ENCODE measurements around the gene TSPAN3. TPM values are rescaled to one million over a fixed set of nuclear protein-coding genes. Genes with fewer than 3 reads are reported as not detected.

TSPAN3 gene
- total RNA-seq, 1 experiment from 2014 or later: 84.9 TPM

GRCh38 chr15:77048135-77048876 is 22.6 kb downstream of the TSPAN3 start:
- no peak for DNase-seq (ENCODE audit: low spot score)
- no peaks in the 10 kb centered on the region for H3K9me3 Mint-ChIP-seq

GRCh38 chr15:77046704-77047412 is 24.1 kb downstream of the TSPAN3 start:
- Mint-ChIP-seq H3K4me3 (no peak overlapping the region), H3K36me3 (peaks cover 20% of the 10 kb centered on the region), H3K9me3 (no peaks in the 10 kb centered on the region), H3K27me3 (ENCODE audit: low read depth) (no peaks in the 10 kb centered on the region), H3K4me1 (no peaks in the 10 kb centered on the region), H3K27ac (no peak overlapping the region)
- DNase-seq (ENCODE audit: low spot score) (no peak), ATAC-seq (no peak)
- POLR2A ChIA-PET: no interaction called here
- CTCF ChIA-PET: interaction anchor here (1.7 to 2.5 kb wide), 3 partner anchors 12 to 496 kb away, joined by 7 to 14 read pairs (median 7); no protein-coding TSS in a partner anchor
- TF ChIP-seq ZNF423 (CRISPR knock-in tag; IDR thresholded peaks at IDR 0.05): no peak
- no peak for TF ChIP-seq EMX1 (CRISPR knock-in tag; IDR thresholded peaks at IDR 0.05)
- TF ChIP-seq ATF6 (CRISPR knock-in tag; IDR thresholded peaks at IDR 0.05): no peak
- TF ChIP-seq E2F4 (CRISPR knock-in tag; IDR thresholded peaks at IDR 0.05; ENCODE audit: borderline replicate concordance, low read depth): no peak
- no peak for TF ChIP-seq ZNF138 (CRISPR knock-in tag; conservative IDR thresholded peaks at IDR 0.05)

More at GRCh38 chr15:77048135-77048876, 22.6 kb downstream of the TSPAN3 start:
- no peak overlapping the region for H3K4me3 Mint-ChIP-seq
- ChIA-PET CTCF (no interaction called here), POLR2A (no interaction called here)
- no peak for ATAC-seq
- H3K27me3 Mint-ChIP-seq (ENCODE audit: low read depth): no peaks in the 10 kb centered on the region
- H3K27ac Mint-ChIP-seq: no peak overlapping the region
- peaks cover 28% of the 10 kb centered on the region for H3K36me3 Mint-ChIP-seq
- TF ChIP-seq CTCF (IDR thresholded peaks at IDR 0.05) (no peak), ZNF425 (CRISPR knock-in tag; conservative IDR thresholded peaks at IDR 0.05) (no peak), ERG (CRISPR knock-in tag; IDR thresholded peaks at IDR 0.05) (no peak), NR3C1 (CRISPR knock-in tag; conservative IDR thresholded peaks at IDR 0.05; ENCODE audit: low read depth) (no peak), ZBTB43 (CRISPR knock-in tag; IDR thresholded peaks at IDR 0.05) (no peak), TP53 (CRISPR knock-in tag; IDR thresholded peaks at IDR 0.05) (no peak), NFATC4 (CRISPR knock-in tag; IDR thresholded peaks at IDR 0.05) (no peak)
- H3K4me1 Mint-ChIP-seq: 0 out of 2 replicates have a peak, but pooled peaks cover 6% of the 10 kb centered on the region

All from WTC11 (cell line).